SK-N-MC (cell line): ENCODE measurements around the gene FNDC3A.
"Not testable (repeated sequence)": the region's sequence is repeated elsewhere in the genome, so short reads cannot be mapped to it uniquely, and the experiment has no call there.

Experiments
- DNase-seq: peaks from one replicate; pipeline ENCODE4 v3.0.0-alpha.2; 2011; ENCODE audit warnings: low read depth, low spot score
- H3K27ac ChIP-seq: fragments of 200-600 bp; sonication (generic); 2 replicates; pipeline ENCODE4 v1.5.1; 2016; ENCODE audit warnings: mixed run types
- H3K36me3 ChIP-seq: fragments of 200-600 bp; sonication (generic); 2 replicates; pipeline ENCODE4 v1.6.1; 2017; ENCODE audit warnings: antibody characterized with exemption, low read length, mixed read lengths; ENCODE audit not compliant: insufficient read depth
- H3K4me3 ChIP-seq: fragments of 200-600 bp; sonication (generic); 2 replicates; pipeline ENCODE4 v1.5.1; 2016
- H3K9ac ChIP-seq: fragments of 200-600 bp; sonication (generic); 2 replicates; pipeline ENCODE4 v1.8.0; 2017; ENCODE audit warnings: mixed run types, mixed read lengths; ENCODE audit not compliant: insufficient read length
- H3K9me3 ChIP-seq: fragments of 200-600 bp; sonication (generic); 2 replicates; pipeline ENCODE4 v1.6.1; 2017; ENCODE audit warnings: low read depth, mild to moderate bottlenecking, antibody characterized with exemption, low read length, moderate library complexity, mixed read lengths
- EZH2 ChIP-seq: fragments of 200-600 bp; sonication (generic); IDR thresholded peaks from one replicate; pipeline ENCODE4 v1.6.1; 2017; ENCODE audit warnings: antibody characterized with exemption
- FOXP2 ChIP-seq: optimal IDR thresholded peaks from 2 replicates; pipeline ENCODE3; 2011; ENCODE audit warnings: mild to moderate bottlenecking, moderate library complexity; ENCODE audit not compliant: insufficient read depth; ENCODE audit errors: extremely low read length, control extremely low read depth
- POLR2AphosphoS5 ChIP-seq: IDR thresholded peaks from 2 replicates; pipeline ENCODE4 v1.6.1; 2012; ENCODE audit warnings: mild to moderate bottlenecking, low read depth, low read length, borderline replicate concordance

Gene FNDC3A

DNA sequence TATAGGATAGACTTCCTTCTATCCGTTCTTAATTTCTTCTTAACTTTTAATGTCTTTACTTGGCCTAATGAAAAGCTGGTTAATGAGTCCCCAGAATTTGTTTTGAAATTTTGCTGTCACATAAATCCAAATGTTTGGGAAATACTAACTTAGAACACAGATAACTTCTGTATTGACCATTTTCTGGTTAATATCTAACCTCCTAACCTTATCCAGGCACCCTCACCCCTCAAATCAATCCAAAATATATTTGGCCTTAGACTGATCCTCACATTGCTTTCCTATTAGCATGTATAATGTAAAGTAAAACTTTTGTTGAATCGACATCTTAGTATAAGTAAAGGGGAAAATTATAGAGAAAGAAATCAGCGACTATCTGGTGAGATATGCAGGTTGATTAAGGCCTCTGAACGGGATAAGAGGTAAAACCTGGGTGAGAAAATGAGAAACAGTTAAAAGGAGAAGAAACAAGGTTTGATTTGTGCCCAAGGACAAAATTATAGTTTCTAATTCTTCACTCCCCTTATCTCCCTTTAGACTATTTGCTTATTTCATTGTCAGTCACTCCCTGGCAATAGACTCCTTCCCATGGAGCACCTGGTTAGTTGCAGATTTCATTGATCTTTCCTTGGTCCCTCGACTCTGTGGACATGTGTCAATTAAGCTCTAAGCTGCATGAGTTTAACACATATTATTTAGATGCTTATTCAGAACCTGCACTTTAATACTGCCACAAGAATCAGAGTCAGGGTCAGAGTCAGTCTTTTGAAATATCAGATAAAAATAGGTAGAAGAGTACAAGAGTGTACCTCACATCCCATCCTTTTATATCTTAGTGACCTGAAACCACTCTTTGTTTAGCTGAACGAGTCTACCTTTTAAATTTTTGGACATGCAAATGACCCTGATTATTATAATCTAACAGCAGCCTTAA is 125.2 kb downstream of the FNDC3A start:
- no peak overlapping the region for H3K27ac ChIP-seq
- no peak overlapping the region for H3K9ac ChIP-seq
- DNase-seq, result no peak
- H3K4me3 ChIP-seq, result no peak overlapping the region
- no peaks in the 10 kb centered on the region for H3K36me3 ChIP-seq
- no peak for TF ChIP-seq EZH2
- no peak for TF ChIP-seq FOXP2
- no peak for TF ChIP-seq POLR2AphosphoS5
- H3K9me3 ChIP-seq, result no peaks in the 10 kb centered on the region

DNA sequence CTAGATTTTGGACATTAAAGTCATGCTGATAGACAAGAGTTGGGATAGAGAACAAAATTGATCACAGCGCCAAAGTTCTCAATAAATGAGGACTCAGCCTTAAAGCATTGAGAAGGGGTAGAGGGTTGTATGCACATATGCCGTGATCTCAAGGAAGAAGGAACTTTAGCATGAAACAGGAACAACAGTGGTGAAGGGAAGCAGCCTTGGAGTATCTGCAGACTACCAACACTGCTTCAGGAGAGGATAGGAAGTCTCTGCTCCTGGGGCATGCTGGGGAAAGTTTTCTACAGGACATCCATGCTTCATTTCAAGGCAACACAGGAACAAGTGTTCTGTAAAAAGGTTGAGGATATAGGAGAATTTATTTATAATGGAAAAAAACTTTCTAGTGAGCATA is 132.5 kb downstream of the FNDC3A start:
- no peak for TF ChIP-seq POLR2AphosphoS5
- TF ChIP-seq EZH2, result no peak
- no peak for TF ChIP-seq FOXP2
- Histone ChIP-seq H3K9ac (no peak overlapping the region), H3K9me3 (no peaks in the 10 kb centered on the region), H3K4me3 (no peak overlapping the region), H3K27ac (no peak overlapping the region), H3K36me3 (no peaks in the 10 kb centered on the region)
- DNase-seq, result no peak

DNA sequence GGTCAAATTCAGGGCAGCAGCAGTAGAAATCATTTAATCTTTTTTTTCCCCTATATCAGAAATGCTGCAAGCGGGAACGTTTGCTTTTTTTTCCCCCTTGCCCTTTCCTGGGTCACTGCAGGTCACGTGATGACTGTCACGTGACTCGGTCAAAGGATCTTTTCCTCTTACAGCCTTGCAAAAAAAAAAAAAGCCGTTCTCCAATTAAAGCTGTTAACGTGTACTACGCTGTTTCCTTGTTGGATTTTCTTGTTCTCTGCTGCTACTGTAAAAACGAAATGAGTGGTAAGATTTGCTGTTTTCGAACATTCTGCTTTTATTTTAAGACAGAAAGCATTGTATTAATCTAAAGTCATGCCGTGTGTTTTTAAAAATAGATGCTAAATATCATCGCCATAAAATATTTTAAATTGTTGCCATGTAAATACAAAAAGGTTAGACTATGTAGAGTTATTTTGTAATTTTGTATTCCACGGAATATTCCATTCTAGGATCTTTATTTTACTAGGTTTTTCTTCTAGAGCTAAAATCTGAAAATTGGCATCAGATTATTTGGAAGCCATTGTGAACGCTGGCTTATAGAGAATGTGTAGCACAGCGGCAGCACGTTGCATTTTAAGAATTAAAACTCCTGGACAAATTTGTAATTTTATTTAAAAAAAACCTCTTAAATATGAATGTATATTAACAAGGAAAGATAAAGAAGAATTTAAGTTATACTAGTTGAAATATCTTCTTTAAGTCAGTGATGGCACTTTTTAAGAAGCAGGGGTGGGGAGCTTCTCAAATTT is 134.6 kb downstream of the FNDC3A start:
- TF ChIP-seq FOXP2 (no peak), POLR2AphosphoS5 (peak; percentile 56)
- no peaks in the 10 kb centered on the region for H3K9me3 ChIP-seq
- peaks cover 8% of the 10 kb centered on the region for H3K36me3 ChIP-seq
- peak; percentile 53 for DNase-seq
- H3K9ac ChIP-seq, result peak overlapping the region; percentile 94
- H3K27ac ChIP-seq, result peak overlapping the region; percentile 67
- peak overlapping the region; percentile 90 for H3K4me3 ChIP-seq

DNA sequence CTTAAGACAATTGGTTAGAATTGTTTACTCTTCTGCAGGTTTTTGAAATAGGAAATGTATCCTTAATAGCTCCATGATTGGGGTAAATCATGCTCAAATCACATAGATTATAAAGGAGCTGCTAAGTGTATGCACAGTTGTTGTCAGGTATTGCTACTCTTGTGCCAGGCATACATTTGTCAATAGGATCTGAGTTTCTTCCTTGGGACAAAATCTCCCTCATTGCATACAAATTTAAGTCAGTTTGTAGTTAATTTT is 135.1 kb downstream of the FNDC3A start:
- Histone ChIP-seq H3K9ac (peak overlapping the region; percentile 94), H3K27ac (no peak overlapping the region), H3K4me3 (peak overlapping the region; percentile 90), H3K36me3 (peaks cover 13% of the 10 kb centered on the region), H3K9me3 (no peaks in the 10 kb centered on the region)
- TF ChIP-seq POLR2AphosphoS5 (no peak), EZH2 (no peak), FOXP2 (no peak)
- no peak for DNase-seq

DNA sequence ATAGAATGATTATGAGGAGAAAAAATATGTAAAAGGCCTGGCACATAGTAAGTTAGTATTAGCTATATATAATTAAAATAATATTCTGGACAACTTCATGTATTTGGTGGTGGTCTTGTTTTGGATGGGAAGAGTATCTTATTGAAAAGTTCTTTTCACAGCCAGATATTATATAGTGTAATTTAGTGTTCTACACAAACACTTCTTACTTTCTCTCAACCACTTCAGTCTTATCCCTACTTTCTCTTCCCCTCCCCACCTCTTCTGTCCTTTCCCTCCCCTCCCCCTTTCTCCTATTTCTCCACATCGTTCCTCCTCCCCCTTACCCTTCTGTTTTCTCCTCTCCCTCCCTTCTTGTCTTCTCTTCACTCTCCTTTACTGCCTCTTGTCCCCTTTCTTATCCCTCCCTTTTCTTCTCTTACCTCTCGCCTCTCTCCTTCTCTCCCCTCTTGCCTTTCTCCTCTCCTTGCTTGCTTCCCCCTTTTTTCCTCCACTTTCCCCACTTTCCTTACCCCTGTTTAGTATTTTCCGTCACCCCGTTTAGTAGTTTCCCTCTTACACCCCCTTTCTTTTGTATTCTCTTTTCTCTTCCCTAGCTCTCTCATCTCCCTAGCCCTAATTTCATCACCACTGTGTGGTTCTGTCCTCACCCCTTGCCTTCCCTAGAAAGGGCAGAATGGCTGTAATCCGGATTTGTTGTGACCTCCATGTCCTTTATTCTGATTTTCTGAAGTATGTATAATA is 137.2 kb downstream of the FNDC3A start:
- no peak overlapping the region for H3K4me3 ChIP-seq
- DNase-seq, result no peak
- peaks cover 32% of the 10 kb centered on the region for H3K36me3 ChIP-seq
- no peak overlapping the region for H3K9ac ChIP-seq
- TF ChIP-seq POLR2AphosphoS5 (no peak), FOXP2 (no peak), EZH2 (no peak)
- H3K9me3 ChIP-seq, result no peaks in the 10 kb centered on the region
- no peak overlapping the region for H3K27ac ChIP-seq

DNA sequence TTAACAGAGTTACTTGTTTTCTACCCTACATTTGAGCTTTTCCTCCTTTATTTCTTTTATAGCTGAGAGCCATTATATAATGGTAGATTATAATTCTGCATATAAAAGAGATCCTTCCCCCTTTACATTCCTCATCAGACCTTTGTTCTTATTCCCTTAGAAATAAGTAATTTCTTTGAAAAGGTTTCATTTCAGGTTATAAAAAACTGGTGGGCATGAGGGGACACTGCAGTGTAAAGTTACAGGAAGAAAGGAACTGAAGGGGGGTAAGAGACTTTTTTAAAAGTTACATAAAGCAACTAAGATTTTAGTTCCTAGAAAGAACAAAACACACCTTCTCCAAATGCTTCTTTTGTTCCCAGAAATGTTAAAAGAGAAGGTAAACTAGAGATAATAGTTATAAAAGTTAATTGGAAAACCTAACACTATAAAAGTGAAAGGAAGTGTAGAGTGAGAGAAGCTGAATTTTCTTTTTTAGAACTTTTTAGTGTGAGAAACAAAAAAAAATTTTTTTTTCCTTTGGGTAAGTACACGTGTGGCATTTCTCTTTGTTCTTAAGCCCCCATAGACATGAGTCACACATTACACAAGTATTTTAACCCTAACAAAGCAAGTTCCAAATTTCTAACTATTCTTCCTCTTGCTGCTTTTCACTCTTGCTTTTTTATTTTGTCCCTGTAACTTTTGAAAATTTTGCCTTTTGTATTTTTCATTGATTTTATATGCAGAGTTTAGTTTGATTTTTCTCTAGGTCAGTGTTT is 138.0 kb downstream of the FNDC3A start:
- Histone ChIP-seq H3K36me3 (peaks cover 40% of the 10 kb centered on the region), H3K9ac (no peak overlapping the region), H3K9me3 (no peaks in the 10 kb centered on the region), H3K27ac (no peak overlapping the region), H3K4me3 (no peak overlapping the region)
- DNase-seq, result no peak
- TF ChIP-seq FOXP2 (no peak), POLR2AphosphoS5 (no peak), EZH2 (no peak)

DNA sequence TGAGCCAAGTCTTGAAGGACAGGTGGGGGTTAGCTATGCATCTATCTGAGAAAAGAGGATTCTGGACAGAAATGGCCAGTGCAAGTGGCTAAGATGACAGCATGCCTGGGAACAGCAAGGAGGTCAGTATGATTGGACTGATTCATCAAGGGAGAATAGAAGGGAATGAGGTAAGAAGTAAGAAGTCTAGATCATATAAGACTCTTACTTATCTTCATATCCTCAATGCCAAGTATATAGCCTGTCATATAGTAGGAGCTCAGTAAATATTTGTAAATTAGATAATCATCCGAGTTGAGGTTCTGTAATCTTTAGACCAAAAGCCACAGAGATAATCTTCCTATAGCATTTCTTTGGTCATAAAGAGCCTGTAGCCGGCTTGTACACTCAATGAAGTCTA is 141.2 kb downstream of the FNDC3A start:
- Histone ChIP-seq H3K9ac (no peak overlapping the region), H3K36me3 (peaks cover 48% of the 10 kb centered on the region), H3K27ac (no peak overlapping the region), H3K9me3 (no peaks in the 10 kb centered on the region), H3K4me3 (no peak overlapping the region)
- no peak for TF ChIP-seq POLR2AphosphoS5
- no peak for TF ChIP-seq FOXP2
- TF ChIP-seq EZH2, result no peak
- DNase-seq, result no peak

DNA sequence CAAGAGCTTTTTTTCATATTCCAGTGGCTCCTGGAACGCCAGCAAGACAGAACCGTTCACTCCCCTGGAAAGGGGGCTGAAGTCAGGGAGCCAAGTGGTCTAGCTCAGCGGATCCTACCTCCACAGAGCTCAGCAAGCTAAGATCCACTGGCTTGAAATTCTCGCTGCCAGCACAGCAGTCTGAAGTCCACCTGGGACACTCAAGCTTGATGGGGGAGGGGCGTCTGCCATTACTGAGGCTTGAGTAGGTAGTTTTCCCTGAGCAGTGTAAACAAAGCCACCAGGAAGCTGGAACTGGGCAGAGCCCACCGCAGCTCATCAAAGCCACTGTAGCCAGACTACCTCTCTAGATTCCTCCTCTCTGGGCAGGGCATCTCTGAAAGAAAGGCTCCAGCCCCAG is 142.7 kb downstream of the FNDC3A start:
- not testable (repeated sequence) for H3K9ac ChIP-seq

More for the DNA sequence above, 142.7 kb downstream of the FNDC3A start:
- H3K4me3 ChIP-seq, H3K27ac ChIP-seq, DNase-seq, H3K9me3 ChIP-seq: not testable (repeated sequence)
- H3K36me3 ChIP-seq, result peaks cover 48% of the 10 kb centered on the region
